OCI-LY1 (cell line): ENCODE measurements around the gene C16orf87.

ENCODE experiments used
- H2AFZ ChIP-seq: fragments of 200-600 bp; sonication (generic), shearing (Covaris generic); 2 replicates; pipeline ENCODE4 v1.6.0; 2014; ENCODE audit warnings: antibody characterized with exemption, mild to moderate bottlenecking, low read length
- H3F3A ChIP-seq: fragments of 200-600 bp; sonication (generic), shearing (Covaris generic); 2 replicates; pipeline ENCODE4 v1.6.0; 2014; ENCODE audit warnings: mild to moderate bottlenecking, antibody characterized with exemption, low read length, moderate library complexity; ENCODE audit not compliant: insufficient read depth
- H3K27ac ChIP-seq: fragments of 200-600 bp; sonication (generic); 2 replicates; pipeline ENCODE4 v1.5.1; 2014; ENCODE audit warnings: low read length, mixed run types, mild to moderate bottlenecking, low read depth; ENCODE audit not compliant: poor library complexity, severe bottlenecking
- H3K27me3 ChIP-seq: fragments of 200-600 bp; sonication (generic); 2 replicates; pipeline ENCODE4 v1.6.0; 2014; ENCODE audit warnings: antibody characterized with exemption, mild to moderate bottlenecking, low read length, moderate library complexity; ENCODE audit not compliant: insufficient read depth
- H3K36me3 ChIP-seq: fragments of 200-600 bp; sonication (generic); 2 replicates; pipeline ENCODE4 v1.6.1; 2014; ENCODE audit warnings: mild to moderate bottlenecking, antibody characterized with exemption, low read length, moderate library complexity, mixed read lengths; ENCODE audit not compliant: insufficient read depth
- H3K4me1 ChIP-seq: fragments of 200-600 bp; sonication (generic); 2 replicates; pipeline ENCODE4 v1.5.1; 2014; ENCODE audit warnings: mild to moderate bottlenecking, low read length, moderate library complexity; ENCODE audit not compliant: insufficient read depth, severe bottlenecking
- H3K4me2 ChIP-seq: fragments of 200-600 bp; sonication (generic), shearing (Covaris generic); 2 replicates; pipeline ENCODE4 v1.6.1; 2014; ENCODE audit warnings: low read length
- H3K4me3 ChIP-seq: fragments of 200-600 bp; sonication (generic); 2 replicates; pipeline ENCODE4 v1.5.1; 2014; ENCODE audit warnings: low read length, low read depth, mild to moderate bottlenecking, mixed read lengths; ENCODE audit not compliant: poor library complexity, severe bottlenecking
- H3K79me2 ChIP-seq: fragments of 200-600 bp; shearing (Covaris generic); 2 replicates; pipeline ENCODE4 v1.6.1; 2016; ENCODE audit warnings: mixed run types, low read length, mixed read lengths; ENCODE audit not compliant: insufficient read depth
- H3K9ac ChIP-seq: fragments of 200-600 bp; sonication (generic), shearing (Covaris generic); 2 replicates; pipeline ENCODE4 v1.6.1; 2014; ENCODE audit warnings: mild to moderate bottlenecking, low read length, mixed read lengths
- H3K9me2 ChIP-seq: fragments of 200-600 bp; sonication (generic), shearing (Covaris generic); 2 replicates; pipeline ENCODE4 v1.6.1; 2014; ENCODE audit warnings: low read depth, mild to moderate bottlenecking, low read length, mixed read lengths
- H3K9me3 ChIP-seq: fragments of 200-600 bp; shearing (Covaris generic); 2 replicates; pipeline ENCODE4 v1.6.1; 2014; ENCODE audit warnings: low read length, mixed read lengths
- H4K20me1 ChIP-seq: fragments of 200-600 bp; sonication (generic), shearing (Covaris generic); 2 replicates; pipeline ENCODE4 v1.6.0; 2016; ENCODE audit warnings: mild to moderate bottlenecking, low read length; ENCODE audit not compliant: insufficient read depth
- EZH2 ChIP-seq: fragments of 200-600 bp; sonication (generic), shearing (Covaris generic); IDR thresholded peaks from 2 replicates; pipeline ENCODE4 v1.8.0; 2017; ENCODE audit warnings: borderline replicate concordance, mixed run types, mild to moderate bottlenecking, antibody characterized with exemption, low read length, moderate library complexity, mixed read lengths
- TF ChIP-seq, protein P1 (sequence below): fragments of 200-600 bp; sonication (generic), shearing (Covaris generic); IDR thresholded peaks from 2 replicates; pipeline ENCODE4 v1.5.1; 2017; ENCODE audit warnings: mild to moderate bottlenecking, antibody characterized with exemption, low read length, moderate library complexity, mixed read lengths

Gene C16orf87

DNA sequence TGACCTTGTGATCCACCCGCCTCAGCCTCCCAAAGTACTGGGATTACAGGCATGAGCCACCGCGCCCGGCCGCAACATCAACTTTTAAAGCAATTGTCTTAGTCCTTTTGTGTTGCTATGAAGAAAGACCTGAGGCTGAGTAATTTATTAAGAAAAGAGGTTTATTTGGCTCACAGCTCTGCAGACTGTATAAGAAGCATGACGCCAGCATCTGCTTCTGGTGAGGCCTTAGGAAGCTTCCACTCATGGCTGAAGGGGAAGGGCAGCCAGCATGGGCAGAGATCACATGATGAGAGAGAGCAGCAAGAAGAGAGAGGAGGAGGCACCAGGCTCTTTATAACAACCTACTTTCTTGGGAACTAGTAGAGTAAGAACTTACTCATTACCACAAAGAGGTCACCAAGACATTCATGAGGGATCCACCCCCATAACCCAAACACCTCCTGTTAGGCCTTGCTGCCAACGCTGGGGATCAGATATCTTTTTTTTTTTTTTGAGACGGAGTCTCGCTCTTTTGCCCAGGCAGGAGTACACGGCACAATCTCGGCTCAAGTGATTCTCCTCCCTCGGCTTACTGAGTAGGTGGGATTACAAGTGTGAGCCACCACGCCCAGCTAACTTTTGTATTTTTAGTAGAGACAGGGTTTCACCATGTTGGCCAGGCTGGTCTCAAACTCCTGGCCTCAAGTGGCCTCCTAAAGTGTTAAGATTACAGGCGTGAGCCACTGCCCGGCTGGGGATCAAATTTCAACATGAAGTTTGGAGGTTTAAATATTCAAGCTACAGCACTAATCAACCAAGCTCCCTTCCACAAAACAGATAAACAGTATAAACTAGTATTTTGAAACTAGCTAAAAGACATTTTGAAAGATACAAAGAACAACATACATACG is 31.8 kb upstream of the C16orf87 start:
- H3K4me1 ChIP-seq, result no peaks in the 10 kb centered on the region
- H3F3A ChIP-seq, result no peaks in the 10 kb centered on the region
- no peak overlapping the region for H3K4me3 ChIP-seq
- no peak overlapping the region for H3K9ac ChIP-seq
- no peaks in the 10 kb centered on the region for H3K36me3 ChIP-seq
- no peaks in the 10 kb centered on the region for H3K79me2 ChIP-seq
- 0 out of 2 replicates have a peak, but pooled peaks cover 3% of the 10 kb centered on the region for H3K9me3 ChIP-seq
- no peaks in the 10 kb centered on the region for H3K27me3 ChIP-seq
- H3K9me2 ChIP-seq, result no peaks in the 10 kb centered on the region
- H4K20me1 ChIP-seq, result no peaks in the 10 kb centered on the region
- no peak overlapping the region for H3K27ac ChIP-seq
- H2AFZ ChIP-seq, result no peak overlapping the region
- H3K4me2 ChIP-seq, result no peak overlapping the region
- TF ChIP-seq, protein P1, sequence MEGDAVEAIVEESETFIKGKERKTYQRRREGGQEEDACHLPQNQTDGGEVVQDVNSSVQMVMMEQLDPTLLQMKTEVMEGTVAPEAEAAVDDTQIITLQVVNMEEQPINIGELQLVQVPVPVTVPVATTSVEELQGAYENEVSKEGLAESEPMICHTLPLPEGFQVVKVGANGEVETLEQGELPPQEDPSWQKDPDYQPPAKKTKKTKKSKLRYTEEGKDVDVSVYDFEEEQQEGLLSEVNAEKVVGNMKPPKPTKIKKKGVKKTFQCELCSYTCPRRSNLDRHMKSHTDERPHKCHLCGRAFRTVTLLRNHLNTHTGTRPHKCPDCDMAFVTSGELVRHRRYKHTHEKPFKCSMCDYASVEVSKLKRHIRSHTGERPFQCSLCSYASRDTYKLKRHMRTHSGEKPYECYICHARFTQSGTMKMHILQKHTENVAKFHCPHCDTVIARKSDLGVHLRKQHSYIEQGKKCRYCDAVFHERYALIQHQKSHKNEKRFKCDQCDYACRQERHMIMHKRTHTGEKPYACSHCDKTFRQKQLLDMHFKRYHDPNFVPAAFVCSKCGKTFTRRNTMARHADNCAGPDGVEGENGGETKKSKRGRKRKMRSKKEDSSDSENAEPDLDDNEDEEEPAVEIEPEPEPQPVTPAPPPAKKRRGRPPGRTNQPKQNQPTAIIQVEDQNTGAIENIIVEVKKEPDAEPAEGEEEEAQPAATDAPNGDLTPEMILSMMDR, result no peak
- no peak for TF ChIP-seq EZH2

DNA sequence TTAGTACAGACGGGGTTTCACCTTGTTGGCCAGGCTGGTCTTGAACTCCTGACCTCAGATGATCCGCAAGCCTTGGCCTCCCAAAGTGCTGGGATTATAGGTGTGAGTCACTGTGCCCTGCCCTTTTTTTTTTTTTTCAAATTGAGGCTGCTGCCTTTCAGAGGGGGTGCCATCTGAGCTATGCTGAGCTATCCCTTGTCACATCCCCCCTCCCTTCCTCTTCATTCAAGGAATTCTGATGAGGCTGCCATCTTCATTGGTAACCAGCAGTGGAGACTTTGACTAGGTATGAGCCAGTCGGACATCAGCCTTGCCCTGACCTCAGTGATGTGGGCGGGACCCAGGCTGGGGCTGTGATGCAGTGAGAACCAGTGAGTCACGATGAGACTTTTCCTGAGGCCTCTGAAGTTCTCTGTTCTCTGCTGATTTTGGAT is 28.8 kb upstream of the C16orf87 start:
- Histone ChIP-seq H3F3A (no peaks in the 10 kb centered on the region), H3K27me3 (no peaks in the 10 kb centered on the region), H3K4me1 (no peaks in the 10 kb centered on the region), H3K4me3 (no peak overlapping the region), H3K9ac (no peak overlapping the region), H4K20me1 (no peaks in the 10 kb centered on the region), H3K36me3 (no peaks in the 10 kb centered on the region), H3K27ac (no peak overlapping the region), H3K9me3 (0 out of 2 replicates have a peak, but pooled peaks cover 3% of the 10 kb centered on the region), H3K9me2 (no peaks in the 10 kb centered on the region), H2AFZ (no peak overlapping the region), H3K4me2 (no peak overlapping the region), H3K79me2 (no peaks in the 10 kb centered on the region)
- TF ChIP-seq, protein P1, result no peak
- TF ChIP-seq EZH2, result no peak

DNA sequence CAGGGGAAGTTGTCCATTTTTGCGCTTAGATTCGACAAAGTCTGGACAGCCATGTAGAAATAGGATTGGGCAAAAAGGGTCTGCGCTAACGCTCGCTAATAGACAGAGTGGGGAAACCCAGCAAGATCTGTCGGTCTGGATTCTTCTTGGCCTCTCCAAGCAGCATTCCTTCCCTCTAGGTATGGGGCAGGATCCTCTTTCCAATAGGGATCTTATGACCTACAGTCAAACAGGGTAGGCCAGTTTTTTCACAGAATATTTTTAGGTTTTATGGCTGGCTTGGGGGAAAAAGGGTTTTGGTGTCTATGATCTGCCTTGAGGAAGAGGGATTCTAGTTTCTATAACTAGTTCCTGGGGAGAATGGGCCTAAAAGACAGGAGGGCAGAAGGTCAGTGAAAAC is 27.2 kb upstream of the C16orf87 start:
- Histone ChIP-seq H3K4me1 (peaks cover 6% of the 10 kb centered on the region), H3K79me2 (no peaks in the 10 kb centered on the region), H3K9me3 (0 out of 2 replicates have a peak, but pooled peaks cover 3% of the 10 kb centered on the region), H3F3A (peaks cover 2% of the 10 kb centered on the region; the same call in 1 of the 2 replicates), H2AFZ (no peak overlapping the region), H3K27ac (no peak overlapping the region), H3K9ac (no peak overlapping the region), H3K4me2 (no peak overlapping the region), H4K20me1 (no peaks in the 10 kb centered on the region), H3K4me3 (no peak overlapping the region), H3K27me3 (no peaks in the 10 kb centered on the region), H3K36me3 (no peaks in the 10 kb centered on the region), H3K9me2 (no peaks in the 10 kb centered on the region)
- TF ChIP-seq, protein P1, result no peak
